Mucosa of descending colon (tissue), 3 donors: ENCODE results near the gene GOLGA2. TPM values are rescaled to one million over a fixed set of nuclear protein-coding genes. Genes with fewer than 3 reads are reported as not detected.

ENCODE experiments used
- ATAC-seq: fragments of 200-7000 bp; cut with Tn5 transposase; one replicate; pipeline ENCODE4 v1.9.1; 2020; ENCODE audit warnings: mild to moderate bottlenecking, moderate library complexity
- DNase-seq, 3 donors: peaks; one replicate each; pipeline ENCODE4 v3.0.0-alpha.2; 2020
- H3K36me3 ChIP-seq: fragments of 200-600 bp; one replicate; pipeline ENCODE4 v1.8.0; 2021; ENCODE audit warnings: low read depth, mild to moderate bottlenecking
- H3K4me1 ChIP-seq: fragments of 200-600 bp; one replicate; pipeline ENCODE4 v1.8.0; 2021; ENCODE audit warnings: low read depth, mild to moderate bottlenecking
- H3K4me3 ChIP-seq: fragments of 200-600 bp; one replicate; pipeline ENCODE4 v1.8.0; 2021; ENCODE audit warnings: mild to moderate bottlenecking
- H3K9me3 ChIP-seq: fragments of 200-600 bp; one replicate; pipeline ENCODE4 v1.8.0; 2021; ENCODE audit warnings: mild to moderate bottlenecking
- intact Hi-C, 2 donors: fragments of 100-400 bp; cut with DNase I in 1 of 2; cut with micrococcal nuclease in 1 of 2; formaldehyde crosslinking; loops; one replicate each; pipeline versions ENCODE4 v1.11.0 to v1.11.1; 2022; cut with DNase I, micrococcal nuclease
- microRNA-seq: library from miRNA; unstranded; fragments of <30 nt; microRNA quantifications from one replicate; pipeline ENCODE4, GENCODE V29; 2019
- total RNA-seq, 3 donors: library from RNA; stranded (reverse); fragmentation: NEBNext Ultra II Directional in 2 of 3; extraction: Animal tissue kit (Norgen Biotek cat#: 25700) in 2 of 3; gene quantifications; one replicate each; pipeline versions ENCODE4 v1.2.1 to v1.2.4, GENCODE V29; 2021 to 2023
- TF ChIP-seq, protein P1 (sequence below): fragments of 200-600 bp; IDR thresholded peaks from one replicate; pipeline ENCODE4 v1.8.0; 2022; ENCODE audit warnings: antibody characterized with exemption, mild to moderate bottlenecking
- donor health status: DM: no; HTN: no; CAD: no; lungs with moderate emphysema.
- donor health status: DM: no; HTN: no; CAD: no.
- donor health status: DM: no; HTN: yes; CAD: no.

The GOLGA2 gene
- total RNA-seq, 3 donors from 2014 or later = 90.3 to 118 (median 96.5) TPM

DNA sequence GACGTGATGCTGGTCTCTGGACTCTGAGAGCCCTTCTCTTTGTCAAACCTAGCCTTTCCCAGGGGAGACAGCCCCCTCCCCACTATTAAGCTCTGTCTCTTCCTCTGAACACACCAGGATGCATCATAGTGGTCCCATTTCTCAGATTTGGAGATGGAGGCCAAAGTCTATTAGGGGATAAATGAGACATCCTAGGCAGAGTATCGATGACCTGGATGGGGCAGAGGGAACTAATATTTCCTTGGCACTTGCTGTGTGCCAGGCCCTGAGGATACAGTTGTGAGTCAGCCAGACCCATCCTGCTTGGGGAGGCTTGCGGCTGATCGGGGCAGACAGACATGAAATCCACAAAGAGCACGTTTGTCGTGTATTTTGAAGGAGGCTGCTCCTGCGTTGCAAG is 67.4 kb downstream of the GOLGA2 start:
- H3K9me3 ChIP-seq = no peaks in the 10 kb centered on the region
- TF ChIP-seq, protein P1, sequence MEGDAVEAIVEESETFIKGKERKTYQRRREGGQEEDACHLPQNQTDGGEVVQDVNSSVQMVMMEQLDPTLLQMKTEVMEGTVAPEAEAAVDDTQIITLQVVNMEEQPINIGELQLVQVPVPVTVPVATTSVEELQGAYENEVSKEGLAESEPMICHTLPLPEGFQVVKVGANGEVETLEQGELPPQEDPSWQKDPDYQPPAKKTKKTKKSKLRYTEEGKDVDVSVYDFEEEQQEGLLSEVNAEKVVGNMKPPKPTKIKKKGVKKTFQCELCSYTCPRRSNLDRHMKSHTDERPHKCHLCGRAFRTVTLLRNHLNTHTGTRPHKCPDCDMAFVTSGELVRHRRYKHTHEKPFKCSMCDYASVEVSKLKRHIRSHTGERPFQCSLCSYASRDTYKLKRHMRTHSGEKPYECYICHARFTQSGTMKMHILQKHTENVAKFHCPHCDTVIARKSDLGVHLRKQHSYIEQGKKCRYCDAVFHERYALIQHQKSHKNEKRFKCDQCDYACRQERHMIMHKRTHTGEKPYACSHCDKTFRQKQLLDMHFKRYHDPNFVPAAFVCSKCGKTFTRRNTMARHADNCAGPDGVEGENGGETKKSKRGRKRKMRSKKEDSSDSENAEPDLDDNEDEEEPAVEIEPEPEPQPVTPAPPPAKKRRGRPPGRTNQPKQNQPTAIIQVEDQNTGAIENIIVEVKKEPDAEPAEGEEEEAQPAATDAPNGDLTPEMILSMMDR = no peak
- H3K36me3 ChIP-seq = no peaks in the 10 kb centered on the region
- no peak for DNase-seq
- intact Hi-C loops = no loop called here
- no peak overlapping the region for H3K4me3 ChIP-seq
- ATAC-seq = no peak
- H3K4me1 ChIP-seq = peaks cover 10% of the 10 kb centered on the region

DNA sequence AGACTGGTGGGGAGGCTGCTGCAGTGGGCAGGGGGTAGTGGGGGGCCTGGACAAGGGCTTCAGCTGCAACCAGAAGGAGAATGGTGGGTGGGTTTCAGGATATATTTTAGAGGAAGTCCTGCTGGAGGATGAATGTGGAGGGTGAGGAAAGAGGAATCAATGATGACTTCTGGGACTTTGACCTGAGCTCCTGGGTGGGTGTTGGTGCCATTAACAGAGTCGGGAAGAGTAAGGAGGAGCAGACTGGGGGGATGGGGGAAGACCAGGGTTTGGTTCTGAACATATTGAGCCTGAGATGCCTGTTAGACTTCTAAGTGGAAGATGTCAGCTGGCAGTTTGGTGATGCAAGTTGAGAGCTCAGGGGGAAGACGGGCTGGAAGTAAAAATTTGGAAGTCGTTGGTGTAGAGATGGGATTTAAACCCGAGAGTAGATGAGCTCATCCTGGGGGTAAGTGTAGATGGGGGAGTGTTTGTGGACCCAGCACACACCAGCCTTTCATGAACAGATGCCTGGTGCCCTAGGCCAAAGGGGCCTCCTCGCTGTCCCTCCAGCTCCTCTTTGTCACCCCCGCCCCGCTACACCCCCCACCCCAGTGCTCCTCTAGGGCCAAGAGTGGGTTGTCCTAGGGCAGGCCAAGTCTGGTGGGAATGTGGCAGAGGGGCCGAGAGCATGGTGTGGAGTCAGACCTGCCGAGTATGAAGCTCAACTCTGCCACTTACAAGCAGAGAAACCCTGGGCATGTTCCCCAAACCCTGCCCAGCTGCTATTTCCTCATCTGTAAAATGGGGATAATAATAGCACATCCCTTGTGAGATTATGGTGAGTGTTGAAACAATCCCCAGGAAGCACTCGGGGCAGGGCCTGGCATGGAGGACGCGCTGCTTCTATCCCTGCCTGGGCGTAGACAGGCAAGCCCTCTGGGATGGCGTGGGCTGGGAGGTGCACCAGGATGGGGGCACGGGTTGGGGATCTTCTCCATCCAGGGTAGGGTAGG is 68.6 kb downstream of the GOLGA2 start:
- Histone ChIP-seq H3K4me3 (no peak overlapping the region), H3K4me1 (peaks cover 10% of the 10 kb centered on the region), H3K9me3 (no peaks in the 10 kb centered on the region), H3K36me3 (no peaks in the 10 kb centered on the region)
- TF ChIP-seq, protein P1 = no peak
- intact Hi-C loops = no loop called here
- DNase-seq = no peak
- ATAC-seq = no peak

DNA sequence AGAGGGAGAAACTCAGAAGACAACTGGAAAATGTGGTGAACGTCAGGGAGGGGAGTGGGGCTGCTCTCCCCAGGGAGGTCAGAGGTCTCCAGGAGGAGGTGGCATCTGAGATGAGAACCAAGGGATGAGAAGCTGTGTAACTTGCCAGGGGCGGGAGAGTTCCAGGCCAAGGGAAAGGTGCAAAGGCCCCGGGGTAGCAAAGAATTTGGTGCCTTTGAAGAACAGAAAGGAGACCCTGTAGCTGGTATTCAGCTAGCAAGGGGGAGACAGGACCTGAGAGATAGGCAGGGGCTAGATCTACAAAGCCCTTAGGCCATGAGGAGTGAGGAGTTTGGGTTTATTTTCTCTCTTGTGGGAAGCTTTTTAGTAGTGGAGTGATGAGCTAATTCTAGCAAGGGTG is 69.3 kb downstream of the GOLGA2 start:
- ATAC-seq (no peak), DNase-seq (no peak)
- Histone ChIP-seq H3K9me3 (no peaks in the 10 kb centered on the region), H3K4me3 (no peak overlapping the region), H3K4me1 (peaks cover 6% of the 10 kb centered on the region), H3K36me3 (no peaks in the 10 kb centered on the region)
- intact Hi-C loops = no loop called here
- TF ChIP-seq, protein P1 = no peak

Small RNA genes within 50 kb of the gene (microRNA-seq; reads per million reads assigned to microRNA genes)
- gene MIR199B = 1,161 reads per million, percentile 84 among the genes with 10 or more reads in this experiment
- not detected for gene MIR3154

Other genes with a start within 250 kb of the GOLGA2 start
- gene NAIF1, start 208.7 kb downstream of the GOLGA2 start, total RNA-seq = 10 to 100 TPM; 10.4 to 12.6 (median 11.9) TPM
- 10 to 100 TPM; 19.1 to 27.3 (median 21.3) TPM for gene SLC25A25, start 207.8 kb downstream of the GOLGA2 start, total RNA-seq
- gene PTGES2, start 148.3 kb downstream of the GOLGA2 start, total RNA-seq = 10 to 100 TPM; 65.3 to 99.7 (median 90.6) TPM
- 100 to 1,000 TPM in 1 of 3 donors, 10 to 100 TPM in 2; 16.8 to 456 (median 20.5) TPM for gene LCN2, start 126.6 kb downstream of the GOLGA2 start, total RNA-seq
- gene BBLN, start 115.7 kb downstream of the GOLGA2 start, total RNA-seq = 10 to 100 TPM; 33.7 to 46.8 (median 37.6) TPM
- 100 to 1,000 TPM in 2 of 3 donors, 10 to 100 TPM in 1; 88.0 to 176 (median 105) TPM for gene CIZ1, start 84.4 kb downstream of the GOLGA2 start, total RNA-seq
- gene DNM1, start 72.6 kb downstream of the GOLGA2 start, total RNA-seq = 10 to 100 TPM in 1 of 3 donors, 1 to 10 TPM in 2; 4.0 to 19.0 (median 6.7) TPM
- gene SWI5, start 269 bp upstream of the GOLGA2 start, total RNA-seq = 10 to 100 TPM; 10.6 to 13.8 (median 11.5) TPM
- 10 to 100 TPM; 18.8 to 27.5 (median 24.3) TPM for gene TRUB2, start 46.4 kb upstream of the GOLGA2 start, total RNA-seq
- 10 to 100 TPM; 43.2 to 63.9 (median 59.1) TPM for gene COQ4, start 46.8 kb upstream of the GOLGA2 start, total RNA-seq
- 10 to 100 TPM; 36.5 to 46.8 (median 39.9) TPM for gene SLC27A4, start 64.5 kb upstream of the GOLGA2 start, total RNA-seq
- 10 to 100 TPM; 49.3 to 57.9 (median 51.8) TPM for gene URM1, start 95.4 kb upstream of the GOLGA2 start, total RNA-seq
- gene CERCAM, start 144.8 kb upstream of the GOLGA2 start, total RNA-seq = 10 to 100 TPM in 2 of 3 donors, 1 to 10 TPM in 1; 4.1 to 20.9 (median 11.5) TPM
- gene ODF2, start 180.0 kb upstream of the GOLGA2 start, total RNA-seq = 10 to 100 TPM; 17.1 to 26.1 (median 19.4) TPM
- gene GLE1, start 228.7 kb upstream of the GOLGA2 start, total RNA-seq = 10 to 100 TPM; 25.7 to 35.0 (median 28.0) TPM